ENCODE measurements around the gene RSAD2. TPM values are rescaled to one million over a fixed set of nuclear protein-coding genes. Genes with fewer than 3 reads are reported as not detected.

RSAD2 gene
- total and polyA plus RNA-seq, 12 donors = 1.6 to 16.1 (median 5.4) TPM

DNA sequence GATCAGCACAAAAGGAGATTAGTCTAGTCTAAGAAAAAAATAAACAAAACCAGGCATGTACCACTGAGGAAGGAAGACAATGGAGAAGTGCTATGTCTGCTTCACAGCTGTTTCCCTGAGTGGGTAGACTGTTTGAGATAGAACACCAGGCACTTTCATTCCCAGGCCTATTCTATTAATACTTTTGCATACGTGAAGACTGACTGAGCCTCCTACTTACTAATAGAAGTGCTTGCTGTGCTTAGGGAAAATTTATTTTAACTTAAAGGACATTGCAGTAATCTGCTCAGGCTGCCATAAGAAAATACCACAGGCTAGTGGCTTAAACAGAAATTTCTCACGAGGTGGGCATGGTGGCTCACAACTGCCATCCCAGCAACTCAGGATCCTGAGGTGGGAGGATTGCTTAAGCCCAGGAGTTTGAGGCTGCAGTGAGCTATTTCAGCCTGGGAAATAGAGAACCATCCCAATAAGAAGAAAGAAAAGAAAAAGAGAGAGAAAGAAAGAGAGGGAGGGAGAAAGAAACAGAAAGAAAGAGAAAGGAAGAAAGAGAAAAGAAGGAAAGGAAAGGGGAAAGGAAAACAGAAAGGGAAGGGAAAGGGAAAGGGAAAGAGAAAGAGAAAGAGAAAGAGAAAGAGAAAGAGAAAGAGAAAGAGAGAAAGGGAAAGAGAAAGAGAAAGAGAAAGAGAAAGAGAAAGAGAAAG, 44.8 kb upstream of the RSAD2 start:
- no peaks in the 10 kb centered on the region for H3K27me3 ChIP-seq
- intact Hi-C loops (cut with DNase I) = no loop called here

DNA sequence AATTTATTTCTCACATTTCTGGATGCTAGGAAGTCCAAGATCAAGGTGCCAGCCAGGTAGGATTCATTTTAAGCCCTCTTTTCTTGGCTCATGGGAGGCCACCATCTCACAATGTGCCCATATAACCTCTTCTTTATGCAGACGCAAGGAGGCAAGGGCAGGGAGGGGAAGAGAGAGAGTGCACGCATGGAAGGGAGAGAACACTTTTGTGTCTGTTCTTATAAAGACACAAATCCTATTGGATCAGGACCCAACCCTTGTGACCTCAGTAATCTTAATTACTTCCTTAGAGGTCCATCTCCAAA, 44.3 kb upstream of the RSAD2 start:
- no peak for ATAC-seq
- intact Hi-C loops (cut with DNase I) = no loop called here
- Histone ChIP-seq H3K9me3 (peaks cover 0 to 48% (median 12%) of the 10 kb centered on the region in 11 donors), H3K4me1 (peaks cover 0 to 2% (median 0%) of the 10 kb centered on the region in 9 donors), H3K36me3 (no peaks in the 10 kb centered on the region), H3K4me3 (no peak overlapping the region), H3K27ac (peak overlapping the region in 1 of 10 donors; percentile 28), H3K27me3 (no peaks in the 10 kb centered on the region)
- WGBS, 2 donors = 90 to 96% methylated on average over 2 of the region's 2 CpGs
- DNase-seq = no peak
- TF ChIP-seq, protein P1, sequence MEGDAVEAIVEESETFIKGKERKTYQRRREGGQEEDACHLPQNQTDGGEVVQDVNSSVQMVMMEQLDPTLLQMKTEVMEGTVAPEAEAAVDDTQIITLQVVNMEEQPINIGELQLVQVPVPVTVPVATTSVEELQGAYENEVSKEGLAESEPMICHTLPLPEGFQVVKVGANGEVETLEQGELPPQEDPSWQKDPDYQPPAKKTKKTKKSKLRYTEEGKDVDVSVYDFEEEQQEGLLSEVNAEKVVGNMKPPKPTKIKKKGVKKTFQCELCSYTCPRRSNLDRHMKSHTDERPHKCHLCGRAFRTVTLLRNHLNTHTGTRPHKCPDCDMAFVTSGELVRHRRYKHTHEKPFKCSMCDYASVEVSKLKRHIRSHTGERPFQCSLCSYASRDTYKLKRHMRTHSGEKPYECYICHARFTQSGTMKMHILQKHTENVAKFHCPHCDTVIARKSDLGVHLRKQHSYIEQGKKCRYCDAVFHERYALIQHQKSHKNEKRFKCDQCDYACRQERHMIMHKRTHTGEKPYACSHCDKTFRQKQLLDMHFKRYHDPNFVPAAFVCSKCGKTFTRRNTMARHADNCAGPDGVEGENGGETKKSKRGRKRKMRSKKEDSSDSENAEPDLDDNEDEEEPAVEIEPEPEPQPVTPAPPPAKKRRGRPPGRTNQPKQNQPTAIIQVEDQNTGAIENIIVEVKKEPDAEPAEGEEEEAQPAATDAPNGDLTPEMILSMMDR (IDR thresholded peaks at IDR 0.05) = no peak

More for the DNA sequence above, 44.8 kb upstream of the RSAD2 start:
- Histone ChIP-seq H3K4me3 (no peak overlapping the region), H3K4me1 (peaks cover 0 to 7% (median 3%) of the 10 kb centered on the region in 9 donors), H3K27ac (peak overlapping the region in 1 of 10 donors; percentile 72), H3K9me3 (peaks cover 0 to 48% (median 12%) of the 10 kb centered on the region in 11 donors), H3K36me3 (no peaks in the 10 kb centered on the region)
- TF ChIP-seq, protein P1 (IDR thresholded peaks at IDR 0.05) = no peak
- no peak for DNase-seq
- ATAC-seq = no peak
- 52 to 55% methylated on average over 2 of the region's 2 CpGs for WGBS, 2 donors

DNA sequence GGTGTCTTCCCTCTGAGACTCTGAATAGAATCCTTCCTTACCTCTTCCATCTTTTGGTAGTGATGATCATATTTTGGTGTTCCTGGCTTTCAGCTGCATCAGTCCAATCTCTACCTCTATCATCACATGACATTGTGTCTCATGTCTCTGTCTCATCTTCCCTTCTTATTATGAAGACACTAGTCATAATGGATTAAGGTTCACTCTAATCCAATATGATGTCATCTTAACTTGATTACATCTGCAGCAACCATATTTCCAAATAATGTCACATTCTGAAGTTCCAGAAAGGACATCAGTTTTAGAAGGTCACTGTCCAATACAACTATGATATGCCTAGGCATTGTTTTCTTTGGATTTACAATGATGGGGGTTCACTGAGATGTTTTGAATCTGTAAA, 43.4 kb upstream of the RSAD2 start:
- peaks cover 0 to 56% (median 12%) of the 10 kb centered on the region in 11 donors for H3K9me3 ChIP-seq

DNA sequence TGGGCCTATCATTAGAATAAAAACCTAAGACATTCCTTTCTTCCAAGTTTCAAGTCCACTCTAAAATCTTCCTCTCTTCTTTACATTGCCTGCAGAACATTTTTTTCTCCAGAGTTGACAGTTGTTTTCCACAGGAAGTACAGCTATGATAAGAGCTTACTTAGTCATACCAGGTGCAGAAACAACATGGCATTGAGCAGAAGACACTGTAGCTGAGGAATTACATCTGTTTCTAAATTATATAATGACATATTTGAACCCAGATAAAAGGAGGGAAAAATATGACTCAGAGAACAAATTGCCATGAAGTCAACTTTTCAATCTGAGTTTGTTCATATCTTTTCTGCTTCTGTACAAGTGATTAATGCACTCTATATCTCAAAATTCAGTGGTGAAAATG, 42.1 kb upstream of the RSAD2 start:
- Histone ChIP-seq H3K9me3 (peaks cover 0 to 57% (median 12%) of the 10 kb centered on the region in 11 donors), H3K4me1 (no peaks in the 10 kb centered on the region), H3K36me3 (peaks cover 0 to 4% (median 0%) of the 10 kb centered on the region in 9 donors), H3K4me3 (no peak overlapping the region), H3K27me3 (no peaks in the 10 kb centered on the region), H3K27ac (no peak overlapping the region)
- intact Hi-C loops (cut with DNase I) = no loop called here
- ATAC-seq (no peak), DNase-seq (no peak)
- TF ChIP-seq, protein P1 (IDR thresholded peaks at IDR 0.05) = no peak

More for the DNA sequence above, 43.4 kb upstream of the RSAD2 start:
- Histone ChIP-seq H3K27ac (no peak overlapping the region), H3K27me3 (no peaks in the 10 kb centered on the region), H3K36me3 (peaks cover 0 to 1% (median 0%) of the 10 kb centered on the region in 9 donors), H3K4me1 (no peaks in the 10 kb centered on the region), H3K4me3 (no peak overlapping the region)
- DNase-seq (no peak), ATAC-seq (no peak)
- TF ChIP-seq, protein P1 (IDR thresholded peaks at IDR 0.05) = no peak
- intact Hi-C loops (cut with DNase I) = no loop called here
